Placental pericyte (primary cell): ENCODE measurements around the gene SCFD1. TPM values are rescaled to one million over a fixed set of nuclear protein-coding genes. Genes with fewer than 3 reads are reported as not detected.

Experiments
- total RNA-seq: library from RNA; depleted of rRNA; stranded (reverse); fragments of >200 nt; gene quantifications from 2 replicates; pipeline ENCODE4 v1.2.3, GENCODE V29; 2012

SCFD1 gene, protein sequence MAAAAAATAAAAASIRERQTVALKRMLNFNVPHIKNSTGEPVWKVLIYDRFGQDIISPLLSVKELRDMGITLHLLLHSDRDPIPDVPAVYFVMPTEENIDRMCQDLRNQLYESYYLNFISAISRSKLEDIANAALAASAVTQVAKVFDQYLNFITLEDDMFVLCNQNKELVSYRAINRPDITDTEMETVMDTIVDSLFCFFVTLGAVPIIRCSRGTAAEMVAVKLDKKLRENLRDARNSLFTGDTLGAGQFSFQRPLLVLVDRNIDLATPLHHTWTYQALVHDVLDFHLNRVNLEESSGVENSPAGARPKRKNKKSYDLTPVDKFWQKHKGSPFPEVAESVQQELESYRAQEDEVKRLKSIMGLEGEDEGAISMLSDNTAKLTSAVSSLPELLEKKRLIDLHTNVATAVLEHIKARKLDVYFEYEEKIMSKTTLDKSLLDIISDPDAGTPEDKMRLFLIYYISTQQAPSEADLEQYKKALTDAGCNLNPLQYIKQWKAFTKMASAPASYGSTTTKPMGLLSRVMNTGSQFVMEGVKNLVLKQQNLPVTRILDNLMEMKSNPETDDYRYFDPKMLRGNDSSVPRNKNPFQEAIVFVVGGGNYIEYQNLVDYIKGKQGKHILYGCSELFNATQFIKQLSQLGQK
- 122 and 124 TPM in 2 replicates for total RNA-seq

GRCh38 chr14:30621940-30622830 is at the start of gene SCFD1:
Gene SCFD1, plus strand, starts transcription at chr14:30622319. Its CDS starts 20 bp downstream, at chr14:30622339.

Other genes starting within 250 kb of the SCFD1 start
- 7.0 and 34.6 TPM in 2 replicates for gene G2E3, start 63.2 kb upstream of the SCFD1 start, total RNA-seq